NOMO-1 treated with dmso at 0.1 percent for 144 hours (cell line): Measurements from ENCODE around the gene OR2M5.

ENCODE experiments used
- DNase-seq: peaks from one replicate; lab custom pipeline; 2025; ENCODE audit not compliant: unreplicated experiment; lab: John Stamatoyannopoulos, UW

OR2M5 gene

GRCh38 chr1:248144513-248145198, at the start of gene OR2M5:
Gene OR2M5 (plus strand): TSS chr1:248145148. CDS start chr1:248145148, 0 bp downstream.
- no peak for DNase-seq

GRCh38 chr1:248098529-248098928, 46.4 kb upstream of the OR2M5 start:
- no peak for DNase-seq

- no peak for DNase-seq
These were observed 42.1 kb upstream of the OR2M5 start for GRCh38 chr1:248102847-248103246.

- DNase-seq = no peak
These were observed 33.8 kb upstream of the OR2M5 start for GRCh38 chr1:248111157-248111556.

GRCh38 chr1:248114890-248115289, 30.1 kb upstream of the OR2M5 start:
- no peak for DNase-seq

GRCh38 chr1:248127653-248128052, 17.3 kb upstream of the OR2M5 start:
- no peak for DNase-seq

GRCh38 chr1:248136811-248137210, 8.1 kb upstream of the OR2M5 start:
- no peak for DNase-seq

GRCh38 chr1:248140846-248141245, 4.1 kb upstream of the OR2M5 start:
- no peak for DNase-seq

GRCh38 chr1:248143311-248143710, 1.6 kb upstream of the OR2M5 start:
- no peak for DNase-seq

GRCh38 chr1:248152056-248152827, 7.3 kb downstream of the OR2M5 start:
- no peak for DNase-seq

- DNase-seq = no peak
These were observed 11.0 kb downstream of the OR2M5 start for GRCh38 chr1:248155927-248156326.

GRCh38 chr1:248158758-248159157, 13.8 kb downstream of the OR2M5 start:
- DNase-seq = no peak

GRCh38 chr1:248164031-248164430, 19.1 kb downstream of the OR2M5 start:
- no peak for DNase-seq

GRCh38 chr1:248165186-248165585, 20.2 kb downstream of the OR2M5 start:
- DNase-seq = no peak

- DNase-seq = no peak
These were observed 29.6 kb downstream of the OR2M5 start, which contains the start of gene OR2M2 for GRCh38 chr1:248174521-248174920. Gene OR2M2 (plus strand): TSS chr1:248174821. CDS start chr1:248179986, 5,165 bp downstream.

- DNase-seq = no peak
These were observed 39.0 kb downstream of the OR2M5 start for GRCh38 chr1:248183996-248184395.

GRCh38 chr1:248187363-248187762, 42.4 kb downstream of the OR2M5 start:
- no peak for DNase-seq

- no peak for DNase-seq
These were observed 44.1 kb downstream of the OR2M5 start for GRCh38 chr1:248189026-248189425.

GRCh38 chr1:248194117-248194516, 49.2 kb downstream of the OR2M5 start:
- DNase-seq = no peak
